Adipocyte (in vitro differentiated cells): ENCODE results near the gene ABTB1.

ENCODE experiments used
- DNase-seq: peaks from one replicate; pipeline ENCODE4 v3.0.0-alpha.2; 2015; ENCODE audit warnings: low read depth
- H3K27me3 ChIP-seq: replicated peaks from 2 replicates; pipeline ENCODE4 v1.7.0; 2013; ENCODE audit warnings: mild to moderate bottlenecking, low read length, moderate library complexity; ENCODE audit not compliant: control insufficient read depth, insufficient read depth
- H3K36me3 ChIP-seq: 2 replicates; pipeline ENCODE4 v1.7.0; 2013; ENCODE audit warnings: low read length, mild to moderate bottlenecking, moderate library complexity; ENCODE audit not compliant: control insufficient read depth, insufficient read depth, severe bottlenecking
- H3K4me1 ChIP-seq: 2 replicates; pipeline ENCODE4 v1.7.0; 2013; ENCODE audit warnings: mild to moderate bottlenecking, low read length, moderate library complexity; ENCODE audit not compliant: control insufficient read depth, insufficient read depth
- H3K4me3 ChIP-seq: 2 replicates; pipeline ENCODE4 v1.7.0; 2013; ENCODE audit warnings: mild to moderate bottlenecking, low read length, moderate library complexity
- H3K9ac ChIP-seq: 2 replicates; pipeline ENCODE4 v1.7.0; 2013; ENCODE audit warnings: mild to moderate bottlenecking, low read length, moderate library complexity
- H3K9me3 ChIP-seq: 2 replicates; pipeline ENCODE4 v1.7.0; 2013; ENCODE audit warnings: mild to moderate bottlenecking, low read length, moderate library complexity; ENCODE audit not compliant: control insufficient read depth

ABTB1 gene

DNA sequence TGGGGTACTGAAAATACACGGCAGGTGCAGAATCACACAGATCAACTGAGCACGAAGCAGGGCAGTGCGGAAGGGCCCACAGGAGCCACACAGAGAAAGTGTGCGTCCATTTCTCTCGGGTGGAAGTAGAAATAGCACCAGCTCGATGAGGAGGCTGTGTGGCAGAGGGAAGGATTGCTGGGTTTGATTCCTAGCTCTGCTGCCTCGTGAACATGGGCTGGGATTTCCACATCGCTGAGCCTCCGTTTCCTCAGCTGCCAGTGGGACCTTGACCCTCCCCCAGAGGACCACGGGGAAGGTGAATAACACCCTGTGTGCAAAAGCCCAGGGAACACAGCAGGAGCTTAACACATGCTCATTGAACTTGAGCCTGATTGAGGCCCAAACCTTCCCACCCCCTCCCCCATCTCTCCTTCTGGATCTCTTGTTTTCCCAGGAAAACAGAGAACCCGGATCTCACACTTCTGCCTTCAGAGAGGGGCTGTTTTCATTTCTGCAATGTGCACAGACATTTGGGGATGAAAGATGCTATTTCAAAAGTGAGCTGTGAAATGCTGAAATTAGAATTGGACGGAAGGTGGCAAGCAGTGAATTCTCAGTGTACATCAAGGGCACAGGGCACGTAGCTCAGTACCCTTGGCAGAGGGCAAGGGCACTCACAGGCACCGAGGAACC is 38.4 kb downstream of the ABTB1 start:
- Histone ChIP-seq H3K9me3 (no peaks in the 10 kb centered on the region), H3K27me3 (no peaks in the 10 kb centered on the region), H3K4me3 (no peak overlapping the region), H3K36me3 (peaks cover 46% of the 10 kb centered on the region), H3K4me1 (peaks cover 24% of the 10 kb centered on the region), H3K9ac (no peak overlapping the region)
- no peak for DNase-seq

GRCh38 chr3:127711896-127712295 is 39.1 kb downstream of the ABTB1 start:
- no peak for DNase-seq
- no peaks in the 10 kb centered on the region for H3K27me3 ChIP-seq
- H3K9ac ChIP-seq = no peak overlapping the region

GRCh38 chr3:127712461-127712860 is 39.7 kb downstream of the ABTB1 start:
- Histone ChIP-seq H3K9ac (no peak overlapping the region), H3K27me3 (no peaks in the 10 kb centered on the region), H3K4me3 (no peak overlapping the region), H3K36me3 (peaks cover 52% of the 10 kb centered on the region), H3K4me1 (peaks cover 18% of the 10 kb centered on the region), H3K9me3 (no peaks in the 10 kb centered on the region)
- no peak for DNase-seq

More at GRCh38 chr3:127711896-127712295, 39.1 kb downstream of the ABTB1 start:
- Histone ChIP-seq H3K9me3 (no peaks in the 10 kb centered on the region), H3K4me3 (no peak overlapping the region), H3K4me1 (peaks cover 18% of the 10 kb centered on the region), H3K36me3 (peaks cover 53% of the 10 kb centered on the region)

- H3K36me3 ChIP-seq = peaks cover 46% of the 10 kb centered on the region
- H3K27me3 ChIP-seq = no peaks in the 10 kb centered on the region
- H3K9me3 ChIP-seq = no peaks in the 10 kb centered on the region
- H3K9ac ChIP-seq = no peak overlapping the region
- peaks cover 19% of the 10 kb centered on the region for H3K4me1 ChIP-seq
- DNase-seq = no peak
- no peak overlapping the region for H3K4me3 ChIP-seq
Observed at GRCh38 chr3:127712881-127713771, 40.4 kb downstream of the ABTB1 start.

DNA sequence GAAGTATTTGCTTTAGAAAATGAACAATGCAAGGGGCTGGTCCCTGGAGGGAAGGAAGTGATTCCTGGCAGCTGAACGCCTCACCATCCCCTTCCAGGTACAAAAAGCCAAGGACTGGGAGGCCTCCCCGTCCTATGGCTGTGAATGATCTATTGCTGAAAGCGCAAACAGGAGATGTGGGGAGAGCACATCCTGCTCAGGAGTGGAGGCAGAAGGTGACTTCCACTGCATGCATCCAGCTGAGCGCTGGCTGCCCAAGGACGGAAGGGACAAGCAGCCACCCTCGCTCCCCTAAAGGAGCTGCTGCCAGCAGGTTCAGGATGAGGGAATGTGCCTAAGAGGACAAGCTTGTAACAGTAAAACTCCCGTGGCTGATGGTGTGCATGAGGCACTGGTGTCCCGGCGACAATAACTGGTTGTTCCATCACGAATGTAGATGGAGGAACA is 41.4 kb downstream of the ABTB1 start:
- Histone ChIP-seq H3K4me3 (no peak overlapping the region), H3K9me3 (no peaks in the 10 kb centered on the region)

GRCh38 chr3:127714866-127715265 is 42.1 kb downstream of the ABTB1 start:
- no peaks in the 10 kb centered on the region for H3K27me3 ChIP-seq
- no peak for DNase-seq
- H3K4me3 ChIP-seq = no peak overlapping the region
- peaks cover 21% of the 10 kb centered on the region for H3K4me1 ChIP-seq
- H3K36me3 ChIP-seq = peaks cover 49% of the 10 kb centered on the region
- H3K9ac ChIP-seq = no peak overlapping the region
- no peaks in the 10 kb centered on the region for H3K9me3 ChIP-seq

More for the DNA sequence above, 41.4 kb downstream of the ABTB1 start:
- no peak for DNase-seq
- Histone ChIP-seq H3K4me1 (peaks cover 28% of the 10 kb centered on the region), H3K27me3 (no peaks in the 10 kb centered on the region), H3K36me3 (peaks cover 43% of the 10 kb centered on the region), H3K9ac (no peak overlapping the region)

DNA sequence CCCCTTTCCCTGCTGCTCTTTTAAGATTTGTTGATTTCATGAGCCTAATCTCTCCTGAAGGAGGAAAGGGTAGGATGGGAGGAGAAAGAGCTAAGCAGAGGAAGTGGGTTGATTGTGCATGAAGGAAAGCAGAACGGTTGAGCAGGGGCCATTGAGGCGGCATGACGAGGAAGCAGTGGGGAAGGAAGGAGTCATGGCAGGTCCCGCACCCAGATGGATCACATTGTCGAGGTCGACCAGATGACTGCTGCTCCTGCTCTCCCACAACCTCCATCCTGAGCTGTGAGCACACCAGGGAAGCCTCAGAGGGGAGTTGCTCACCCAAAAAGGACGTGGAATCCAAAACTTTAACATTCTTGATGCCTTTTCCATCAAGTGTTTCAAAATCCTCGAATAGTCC is 42.8 kb downstream of the ABTB1 start:
- Histone ChIP-seq H3K4me1 (peaks cover 21% of the 10 kb centered on the region), H3K9me3 (no peaks in the 10 kb centered on the region), H3K36me3 (peaks cover 52% of the 10 kb centered on the region), H3K9ac (no peak overlapping the region), H3K4me3 (no peak overlapping the region), H3K27me3 (no peaks in the 10 kb centered on the region)
- DNase-seq = no peak

DNA sequence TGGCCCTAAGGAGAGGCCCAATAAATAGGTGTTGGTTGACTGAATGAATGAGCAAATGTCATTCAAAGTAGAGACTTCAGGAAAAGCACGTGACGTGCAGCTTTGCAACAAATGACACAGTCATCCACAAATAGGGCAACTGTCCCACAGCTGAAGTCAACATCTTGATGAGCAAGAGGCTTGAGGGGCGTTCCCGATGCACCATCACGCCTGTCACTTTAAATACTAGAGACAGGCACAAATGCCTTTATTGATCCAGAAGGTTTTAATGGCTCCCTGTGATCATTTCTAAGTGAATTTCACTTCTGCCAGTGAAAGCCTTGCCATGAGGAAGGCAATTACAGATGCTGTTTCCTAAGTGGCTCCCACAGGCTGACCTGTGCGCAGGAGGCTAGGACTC is 43.6 kb downstream of the ABTB1 start:
- no peak for DNase-seq
- no peak overlapping the region for H3K4me3 ChIP-seq
- H3K9me3 ChIP-seq = no peaks in the 10 kb centered on the region
- H3K4me1 ChIP-seq = peaks cover 21% of the 10 kb centered on the region
- H3K27me3 ChIP-seq = no peaks in the 10 kb centered on the region
- H3K36me3 ChIP-seq = peaks cover 58% of the 10 kb centered on the region
- H3K9ac ChIP-seq = no peak overlapping the region

DNA sequence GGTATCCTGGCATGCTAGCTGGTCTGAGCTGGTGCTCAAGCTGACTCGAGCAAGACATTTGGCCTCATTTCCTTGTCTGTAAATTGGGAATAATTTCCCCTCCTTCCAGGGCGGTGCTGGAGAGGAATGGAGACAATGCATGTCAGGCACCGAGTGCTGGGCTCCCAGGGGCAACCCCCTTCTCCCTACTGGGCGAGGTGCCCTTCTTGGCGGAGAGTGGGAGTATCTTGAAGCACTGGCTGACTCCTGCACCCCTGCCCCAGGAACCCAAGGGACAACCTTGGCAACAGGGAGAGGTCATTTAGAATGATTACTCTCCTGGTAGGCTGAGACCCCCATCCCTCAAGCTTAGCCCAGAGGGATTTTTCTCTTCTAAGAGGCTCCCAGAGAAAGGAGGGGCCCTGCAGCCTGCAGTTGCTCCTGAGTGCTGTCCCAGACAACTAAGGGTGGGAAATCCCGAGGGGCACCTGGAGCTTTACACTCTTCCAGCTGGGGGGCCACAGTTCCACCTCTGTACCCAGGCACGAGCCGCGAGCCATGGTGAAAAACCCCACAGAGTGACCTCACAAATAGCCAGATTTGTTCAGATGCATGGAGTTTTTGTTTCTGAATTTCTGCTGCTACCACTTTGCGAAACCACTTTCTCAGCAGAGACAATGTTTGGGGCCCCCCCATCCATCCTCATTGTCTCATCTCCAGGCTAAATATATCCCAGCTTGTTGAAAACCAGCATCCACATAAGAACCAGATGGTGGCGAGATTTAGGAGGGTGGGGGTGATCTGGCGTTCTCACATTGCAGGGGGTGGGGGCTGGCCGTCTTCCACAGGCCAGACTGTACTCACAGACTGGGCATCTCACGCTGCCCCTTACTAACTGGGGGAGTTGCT is 44.8 kb downstream of the ABTB1 start:
- Histone ChIP-seq H3K4me1 (peaks cover 26% of the 10 kb centered on the region), H3K9ac (no peak overlapping the region), H3K36me3 (peaks cover 63% of the 10 kb centered on the region), H3K4me3 (no peak overlapping the region), H3K9me3 (no peaks in the 10 kb centered on the region), H3K27me3 (no peaks in the 10 kb centered on the region)
- DNase-seq = no peak

DNA sequence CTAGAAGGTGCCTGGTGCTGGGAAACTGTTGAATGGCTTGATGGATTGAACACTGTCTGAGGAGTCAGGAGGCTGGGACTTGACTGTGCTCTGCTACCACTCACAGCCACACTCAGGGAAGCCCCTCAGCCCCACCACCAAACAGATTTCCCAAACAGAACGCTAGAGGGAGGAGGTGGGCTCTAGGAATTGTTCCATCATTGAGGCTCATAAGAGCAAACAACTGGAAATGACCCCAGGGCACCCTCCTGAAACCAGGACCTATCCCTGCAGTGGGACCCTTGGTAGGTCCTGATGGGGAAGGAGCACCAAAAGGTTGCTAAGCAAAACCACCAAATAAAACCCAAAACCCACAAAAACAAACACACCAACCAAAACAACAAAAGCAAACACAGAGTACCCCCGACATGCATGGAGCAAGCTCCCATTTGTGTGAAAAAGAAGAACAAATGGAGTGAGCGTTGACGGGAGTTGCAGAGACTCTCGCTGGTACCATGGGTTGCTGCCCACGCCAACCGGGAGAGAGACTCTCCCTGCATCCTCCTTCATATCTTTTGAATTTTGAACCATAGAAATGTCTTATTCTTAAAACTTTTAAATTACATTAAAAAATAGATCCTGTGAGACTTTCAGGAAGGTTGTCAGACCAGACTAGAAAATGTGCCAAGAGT is 45.6 kb downstream of the ABTB1 start:
- peaks cover 34% of the 10 kb centered on the region for H3K4me1 ChIP-seq
- no peaks in the 10 kb centered on the region for H3K9me3 ChIP-seq
- H3K4me3 ChIP-seq = no peak overlapping the region
- no peak overlapping the region for H3K9ac ChIP-seq
- no peak for DNase-seq
- no peaks in the 10 kb centered on the region for H3K27me3 ChIP-seq
- H3K36me3 ChIP-seq = peaks cover 61% of the 10 kb centered on the region
